Measurements from ENCODE around the gene MT1M. TPM values are rescaled to one million over a fixed set of nuclear protein-coding genes. Genes with fewer than 3 reads are reported as not detected.
A peak's percentile ranks its signal among the peaks of the same experiment; 100 is the strongest.

Gene MT1M
- total and polyA plus RNA-seq, 2 of the 8 experiments (the other 6 are each of a cell fraction or from before 2014, with no cell fraction given): 2.1 TPM; not detected in 1

DNA sequence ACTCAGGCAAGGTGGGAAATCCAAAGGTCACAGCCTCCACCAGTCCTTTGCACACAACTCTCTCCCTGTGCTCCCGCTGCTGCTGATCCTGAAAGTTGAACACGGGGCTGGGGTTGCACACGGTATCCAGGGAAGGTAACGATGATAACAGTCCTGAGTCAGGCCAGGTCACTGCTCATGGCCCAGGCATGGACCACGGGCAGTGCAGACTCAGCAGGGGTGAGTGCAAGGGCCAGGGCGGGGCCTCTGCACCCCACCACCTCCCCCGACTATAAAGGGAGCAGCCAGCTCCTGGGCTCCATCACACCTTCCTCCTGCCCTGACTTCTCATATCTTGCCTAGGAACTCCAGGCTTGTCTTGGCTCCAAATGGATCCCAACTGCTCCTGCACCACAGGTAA, 19.1 kb downstream of the MT1M start, which contains the start of gene MT1B:
Gene MT1B, plus strand, starts transcription at position 301 of the 400 bp plus-strand sequence. Its CDS starts 68 bp downstream, at position 369.
- Histone ChIP-seq H3K79me1 (ENCODE audit: low read depth, low read length) (no peaks in the 10 kb centered on the region), H3K23ac (ENCODE audit: insufficient read length) (no peak within 1 kb of the TSS), H3K4me2 (ENCODE audit: insufficient read depth in 1 of 2, low read depth in 2 of 2, low read length in 2 of 2) (no peak within 1 kb of the TSS), H3K79me2 (ENCODE audit: control insufficient read depth in 1 of 2, insufficient read depth in 2 of 2, low read length in 2 of 2) (no peaks in the 10 kb centered on the region), H3K14ac (ENCODE audit: insufficient read length) (no peak within 1 kb of the TSS), H3K4me1 (replicated peaks in 1 of 4; ENCODE audit: control insufficient read depth in 3 of 4, insufficient read depth in 4 of 4, low read length in 3 of 4) (peaks cover 0 to 7% (median 4%) of the 10 kb centered on the region in 4 experiments; a peak in 2 of 7 replicates), H2BK20ac (ENCODE audit: low read length) (no peak within 1 kb of the TSS; the same call in 1 of the 2 replicates), H3K23me2 (ENCODE audit: low read depth, low read length) (no peaks in the 10 kb centered on the region; the same call in 1 of the 2 replicates), H3K27me3 (replicated peaks in 1 of 4; ENCODE audit: control insufficient read depth in 3 of 4, extremely low read depth in 1 of 4, insufficient read depth in 3 of 4, low read length in 3 of 4) (peaks cover 24 to 61% (median 48%) of the 10 kb centered on the region in 4 experiments), H4K91ac (replicated peaks; ENCODE audit: insufficient read length, low read length) (no peak within 1 kb of the TSS), H3K4me3 (ENCODE audit: extremely low read depth in 1 of 4, insufficient read depth in 2 of 4, low read depth in 3 of 4, low read length in 4 of 4) (no peak within 1 kb of the TSS), H2BK12ac (ENCODE audit: low read depth, low read length) (no peak within 1 kb of the TSS), H3K36me3 (ENCODE audit: control insufficient read depth in 2 of 4, insufficient read depth in 4 of 4, low read length in 3 of 4) (no peaks in the 10 kb centered on the region), H4K20me1 (replicated peaks in 1 of 2; ENCODE audit: control insufficient read depth in 1 of 2, insufficient read depth in 2 of 2, low read length in 2 of 2) (peaks cover 0 to 2% of the 10 kb centered on the region in 2 experiments), H3K56ac (replicated peaks; ENCODE audit: insufficient read length, low read depth, low read length) (no peak within 1 kb of the TSS), H4K8ac (ENCODE audit: extremely low read depth, insufficient read depth, low read length) (peak within 1 kb of the TSS; percentile 35; the same call in 1 of the 2 replicates), H2AFZ (ENCODE audit: low read length) (no peak within 1 kb of the TSS), H3K9ac (replicated peaks in 1 of 4; ENCODE audit: extremely low read depth in 1 of 4, low read depth in 3 of 4, low read length in 3 of 4) (no peak within 1 kb of the TSS), H2AK5ac (ENCODE audit: low read depth, low read length) (no peak within 1 kb of the TSS), H2BK15ac (ENCODE audit: low read length) (no peak within 1 kb of the TSS), H2BK120ac (replicated peaks; ENCODE audit: low read depth, low read length) (no peak within 1 kb of the TSS), H3K27ac (ENCODE audit: low read depth, low read length) (no peak within 1 kb of the TSS), H4K5ac (ENCODE audit: insufficient read length, low read depth, low read length) (no peak within 1 kb of the TSS), H2BK5ac (ENCODE audit: low read depth, low read length) (no peak within 1 kb of the TSS), H3K18ac (ENCODE audit: extremely low read depth, low read length) (no peak within 1 kb of the TSS), H3K9me3 (ENCODE audit: insufficient read depth in 2 of 2, low read depth in 1 of 2, low read length in 1 of 2) (no peaks in the 10 kb centered on the region), H3K4ac (replicated peaks; ENCODE audit: insufficient read length, low read depth, low read length) (no peak within 1 kb of the TSS)
- POLR2A ChIA-PET (ENCODE audit: partially characterized antibody): interaction anchor here (1.3 to 9.1 kb wide), 2 partner anchors 10 to 18 kb away, joined by 5 to 74 read pairs; partner anchors contain the start of genes MT1G and MT1H
- 83% methylated on average over 7 of the region's 7 CpGs; no CpG with 5 or more reads in 1 of the 2 experiments for WGBS, 2 experiments (ENCODE audit: extremely low coverage in 1 of 2, insufficient coverage in 1 of 2, insufficient read length in 1 of 2, insufficient replicate concordance in 2 of 2, low coverage in 1 of 2, low lambda C conversion rate in 2 of 2, missing lambda C conversion rate in 1 of 2)
- DNase-seq (ENCODE audit: low read depth in 1 of 2, low spot score in 2 of 2) (no peak), FAIRE-seq (no peak)
- CTCF ChIA-PET (ENCODE audit: partially characterized antibody): interaction anchor here (1.0 to 5.5 kb wide), 4 partner anchors 9 to 50 kb away, joined by 3 to 28 read pairs (median 6); partner anchors contain the start of gene MT1G
- TF ChIP-seq, protein P1, sequence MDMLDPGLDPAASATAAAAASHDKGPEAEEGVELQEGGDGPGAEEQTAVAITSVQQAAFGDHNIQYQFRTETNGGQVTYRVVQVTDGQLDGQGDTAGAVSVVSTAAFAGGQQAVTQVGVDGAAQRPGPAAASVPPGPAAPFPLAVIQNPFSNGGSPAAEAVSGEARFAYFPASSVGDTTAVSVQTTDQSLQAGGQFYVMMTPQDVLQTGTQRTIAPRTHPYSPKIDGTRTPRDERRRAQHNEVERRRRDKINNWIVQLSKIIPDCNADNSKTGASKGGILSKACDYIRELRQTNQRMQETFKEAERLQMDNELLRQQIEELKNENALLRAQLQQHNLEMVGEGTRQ (IDR thresholded peaks at IDR 0.05; ENCODE audit: low read length): no peak
- no peak for TF ChIP-seq EP300 (IDR thresholded peaks at IDR 0.05; ENCODE audit: borderline replicate concordance in 1 of 2, low read depth in 2 of 2, low read length in 2 of 2)
- TF ChIP-seq ASH2L (IDR thresholded peaks at IDR 0.05; ENCODE audit: low read length): no peak
- no peak for TF ChIP-seq YY1 (IDR thresholded peaks at IDR 0.05; ENCODE audit: low read depth, low read length)
- TF ChIP-seq TAF7 (optimal IDR thresholded peaks at IDR 0.05; ENCODE audit: borderline replicate concordance, low read depth, low read length): no peak
- TF ChIP-seq GABPA (IDR thresholded peaks at IDR 0.05; ENCODE audit: borderline replicate concordance, insufficient read depth, low read length): no peak
- TF ChIP-seq RAD21 (IDR thresholded peaks at IDR 0.05 in 1 of 2, conservative IDR thresholded peaks at IDR 0.05 in 1 of 2; ENCODE audit: low read depth in 2 of 2, low read length in 2 of 2): no peak

All from H1 (cell line).